DOHH2 (cell line): ENCODE data around the gene RABGEF1.
"Not testable (repeated sequence)": the region's sequence is repeated elsewhere in the genome, so short reads cannot be mapped to it uniquely, and the experiment has no call there.

Experiments used
- CTCF ChIP-seq: fragments of 200-600 bp; sonication (generic); IDR thresholded peaks from one replicate; pipeline ENCODE4 v1.5.1; 2014; ENCODE audit warnings: antibody characterized with exemption, mild to moderate bottlenecking, low read depth, low read length; ENCODE audit not compliant: poor library complexity, severe bottlenecking
- EZH2phosphoT487 ChIP-seq: fragments of 200-600 bp; sonication (generic); IDR thresholded peaks from 2 replicates; pipeline ENCODE4 v1.6.1; 2017; ENCODE audit warnings: borderline replicate concordance, mild to moderate bottlenecking, antibody characterized with exemption, low read length, moderate library complexity, mixed read lengths

- not testable (repeated sequence) for TF ChIP-seq CTCF, EZH2phosphoT487
These were observed 35.9 kb downstream of the RABGEF1 start for GRCh38 chr7:66776383-66776782.
